HepG2 (cell line): ENCODE data around the gene ABCC12. TPM values are rescaled to one million over a fixed set of nuclear protein-coding genes. Genes with fewer than 3 reads are reported as not detected.

Experiments used
- GPN1 ChIP-seq: sonication (generic); formaldehyde crosslinking; IDR thresholded peaks from 2 replicates; pipeline ENCODE4 v1.5.1; 2020; ENCODE audit warnings: missing genetic modification reagents, borderline replicate concordance
- HNRNPLL ChIP-seq: fragments of 200-400 bp; formaldehyde crosslinking; IDR thresholded peaks from 2 replicates; pipeline ENCODE4 v1.6.1; 2017; ENCODE audit warnings: mild to moderate bottlenecking, low read depth, low read length; ENCODE audit not compliant: poor library complexity, severe bottlenecking
- KDM4B ChIP-seq: sonication (generic); formaldehyde crosslinking; IDR thresholded peaks from 2 replicates; pipeline ENCODE4 v1.4.0; 2020; ENCODE audit warnings: missing genetic modification reagents
- NCOA1 ChIP-seq: sonication (generic); formaldehyde crosslinking; IDR thresholded peaks from 2 replicates; pipeline ENCODE4 v1.9.0; 2021; ENCODE audit warnings: missing genetic modification reagents
- NR3C1 ChIP-seq: sonication (generic); formaldehyde crosslinking; IDR thresholded peaks from 2 replicates; pipeline ENCODE4 v1.4.0; 2020; ENCODE audit warnings: missing genetic modification reagents
- RBAK ChIP-seq: sonication (generic); formaldehyde crosslinking; IDR thresholded peaks from 2 replicates; pipeline ENCODE4 v1.5.1; 2020; ENCODE audit warnings: mild to moderate bottlenecking, missing genetic modification reagents
- SIX1 ChIP-seq: sonication (generic); formaldehyde crosslinking; IDR thresholded peaks from 2 replicates; pipeline ENCODE4 v1.4.0; 2020; ENCODE audit warnings: missing genetic modification reagents, borderline replicate concordance
- TBL1XR1 ChIP-seq: fragments of 150-350 bp; IDR thresholded peaks from 2 replicates; pipeline ENCODE4 v1.6.1; 2014; ENCODE audit warnings: borderline replicate concordance, low read length; ENCODE audit not compliant: partially characterized antibody
- ZC3H13 ChIP-seq: sonication (generic); formaldehyde crosslinking; IDR thresholded peaks from 2 replicates; pipeline ENCODE4 v1.8.1; 2023; ENCODE audit warnings: mild to moderate bottlenecking, missing genetic modification reagents, moderate library complexity
- ZKSCAN1 ChIP-seq: fragments of 150-350 bp; IDR thresholded peaks from 2 replicates; pipeline ENCODE4 v1.6.1; 2014; ENCODE audit warnings: low read length
- ZNF317 ChIP-seq: sonication (generic); formaldehyde crosslinking; IDR thresholded peaks from 2 replicates; pipeline ENCODE4 v1.5.0; 2020; ENCODE audit warnings: mild to moderate bottlenecking, missing genetic modification reagents
- ZNF572 ChIP-seq: sonication (generic); formaldehyde crosslinking; IDR thresholded peaks from 2 replicates; pipeline ENCODE4 v1.5.1; 2020; ENCODE audit warnings: mild to moderate bottlenecking, missing genetic modification reagents
- ZNF607 ChIP-seq: sonication (generic); formaldehyde crosslinking; IDR thresholded peaks from 2 replicates; pipeline ENCODE4 v1.5.1; 2020; ENCODE audit warnings: missing genetic modification reagents, mild to moderate bottlenecking, borderline replicate concordance
- polyA plus RNA-seq, 8 experiments: library from polyadenylated mRNA; depleted of rRNA in 3 of 8; stranded (reverse) in 7 of 8; unstranded in 1 of 8; fragments of >200 nt; fragmentation: Illumina TruSeq in 4 of 8; extraction: Trizol in 4 of 8; gene quantifications; 2 replicates each; pipeline versions ENCODE4 v1.2.1 to v1.2.3, GENCODE V29; 2011 to 2016; ENCODE audit warnings: low read depth in 4 of 8, missing spikeins in 1 of 8, mixed read lengths in 1 of 8; ENCODE audit not compliant: insufficient read depth in 1 of 8
- total RNA-seq, 5 experiments: library from RNA; depleted of rRNA; stranded (reverse); fragments of >200 nt; fragmentation: Illumina TruSeq; extraction: Trizol; gene quantifications; 2 replicates each; pipeline ENCODE4 v1.2.3, GENCODE V29; 2016; ENCODE audit warnings: low read depth in 1 of 5
- TF ChIP-seq, protein P1 (sequence below): sonication (generic); formaldehyde crosslinking; IDR thresholded peaks from 2 replicates; pipeline ENCODE4 v1.9.0; 2022; ENCODE audit warnings: low read depth, missing genetic modification reagents
- TF ChIP-seq, protein P2 (sequence below): sonication (generic); formaldehyde crosslinking; IDR thresholded peaks from 2 replicates; pipeline ENCODE4 v1.4.0; 2020; ENCODE audit warnings: mild to moderate bottlenecking, missing genetic modification reagents
- TF ChIP-seq, protein P3 (sequence below): IDR thresholded peaks from 2 replicates; pipeline ENCODE4 v1.4.0; 2020; ENCODE audit warnings: mild to moderate bottlenecking, missing genetic modification reagents
- TF ChIP-seq, protein P4 (sequence below): sonication (generic); formaldehyde crosslinking; IDR thresholded peaks from 2 replicates; pipeline ENCODE4 v1.4.0; 2020; ENCODE audit warnings: mild to moderate bottlenecking, missing genetic modification reagents
- TF ChIP-seq, protein P5 (sequence below): sonication (generic); formaldehyde crosslinking; IDR thresholded peaks from 2 replicates; pipeline ENCODE4 v1.5.0; 2020; ENCODE audit warnings: missing genetic modification reagents
- TF ChIP-seq, protein P6 (sequence below): sonication (generic); formaldehyde crosslinking; IDR thresholded peaks from 2 replicates; pipeline ENCODE4 v1.5.1; 2020; ENCODE audit warnings: mild to moderate bottlenecking, missing genetic modification reagents, moderate library complexity

The ABCC12 gene
- total and polyA plus RNA-seq, 2 of the 13 experiments (the other 11 are each of a cell fraction or from before 2014, with no cell fraction given) = not detected

DNA sequence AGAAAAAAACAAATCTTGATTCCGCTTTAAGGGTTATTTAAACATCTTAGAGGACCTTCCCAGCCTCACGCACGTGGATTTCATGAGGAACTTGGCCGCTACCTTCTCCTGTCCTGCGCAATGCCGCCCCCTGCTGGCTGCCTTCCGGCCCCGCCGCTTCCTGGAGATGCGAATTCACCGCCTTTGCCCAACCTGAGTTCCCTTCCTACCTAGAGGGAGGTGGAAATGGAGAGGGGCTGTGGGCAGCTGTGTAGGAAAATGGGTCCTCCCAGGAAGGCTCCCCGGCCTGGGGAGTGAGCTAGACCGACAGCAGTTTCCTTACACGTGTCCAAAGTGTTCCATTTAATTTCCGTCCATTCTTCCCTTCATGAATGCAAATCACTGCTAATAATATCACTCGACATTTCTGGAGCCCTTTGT is 1.0 kb upstream of the ABCC12 start (continued):
- TF ChIP-seq, protein P1, sequence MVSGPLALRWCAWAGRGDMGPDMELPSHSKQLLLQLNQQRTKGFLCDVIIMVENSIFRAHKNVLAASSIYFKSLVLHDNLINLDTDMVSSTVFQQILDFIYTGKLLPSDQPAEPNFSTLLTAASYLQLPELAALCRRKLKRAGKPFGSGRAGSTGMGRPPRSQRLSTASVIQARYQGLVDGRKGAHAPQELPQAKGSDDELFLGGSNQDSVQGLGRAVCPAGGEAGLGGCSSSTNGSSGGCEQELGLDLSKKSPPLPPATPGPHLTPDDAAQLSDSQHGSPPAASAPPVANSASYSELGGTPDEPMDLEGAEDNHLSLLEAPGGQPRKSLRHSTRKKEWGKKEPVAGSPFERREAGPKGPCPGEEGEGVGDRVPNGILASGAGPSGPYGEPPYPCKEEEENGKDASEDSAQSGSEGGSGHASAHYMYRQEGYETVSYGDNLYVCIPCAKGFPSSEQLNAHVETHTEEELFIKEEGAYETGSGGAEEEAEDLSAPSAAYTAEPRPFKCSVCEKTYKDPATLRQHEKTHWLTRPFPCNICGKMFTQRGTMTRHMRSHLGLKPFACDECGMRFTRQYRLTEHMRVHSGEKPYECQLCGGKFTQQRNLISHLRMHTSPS = no peak
- no peak for TF ChIP-seq ZNF572
- TF ChIP-seq TBL1XR1 = no peak
- TF ChIP-seq GPN1 (CRISPR knock-in tag) = no peak
- TF ChIP-seq RBAK = no peak
- no peak for TF ChIP-seq ZC3H13 (CRISPR knock-in tag)
- TF ChIP-seq, protein P2, sequence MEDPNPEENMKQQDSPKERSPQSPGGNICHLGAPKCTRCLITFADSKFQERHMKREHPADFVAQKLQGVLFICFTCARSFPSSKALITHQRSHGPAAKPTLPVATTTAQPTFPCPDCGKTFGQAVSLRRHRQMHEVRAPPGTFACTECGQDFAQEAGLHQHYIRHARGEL (CRISPR knock-in tag) = no peak
- peak; percentile 26 for TF ChIP-seq HNRNPLL
- no peak for TF ChIP-seq ZNF607 (CRISPR knock-in tag)
- TF ChIP-seq, protein P3, sequence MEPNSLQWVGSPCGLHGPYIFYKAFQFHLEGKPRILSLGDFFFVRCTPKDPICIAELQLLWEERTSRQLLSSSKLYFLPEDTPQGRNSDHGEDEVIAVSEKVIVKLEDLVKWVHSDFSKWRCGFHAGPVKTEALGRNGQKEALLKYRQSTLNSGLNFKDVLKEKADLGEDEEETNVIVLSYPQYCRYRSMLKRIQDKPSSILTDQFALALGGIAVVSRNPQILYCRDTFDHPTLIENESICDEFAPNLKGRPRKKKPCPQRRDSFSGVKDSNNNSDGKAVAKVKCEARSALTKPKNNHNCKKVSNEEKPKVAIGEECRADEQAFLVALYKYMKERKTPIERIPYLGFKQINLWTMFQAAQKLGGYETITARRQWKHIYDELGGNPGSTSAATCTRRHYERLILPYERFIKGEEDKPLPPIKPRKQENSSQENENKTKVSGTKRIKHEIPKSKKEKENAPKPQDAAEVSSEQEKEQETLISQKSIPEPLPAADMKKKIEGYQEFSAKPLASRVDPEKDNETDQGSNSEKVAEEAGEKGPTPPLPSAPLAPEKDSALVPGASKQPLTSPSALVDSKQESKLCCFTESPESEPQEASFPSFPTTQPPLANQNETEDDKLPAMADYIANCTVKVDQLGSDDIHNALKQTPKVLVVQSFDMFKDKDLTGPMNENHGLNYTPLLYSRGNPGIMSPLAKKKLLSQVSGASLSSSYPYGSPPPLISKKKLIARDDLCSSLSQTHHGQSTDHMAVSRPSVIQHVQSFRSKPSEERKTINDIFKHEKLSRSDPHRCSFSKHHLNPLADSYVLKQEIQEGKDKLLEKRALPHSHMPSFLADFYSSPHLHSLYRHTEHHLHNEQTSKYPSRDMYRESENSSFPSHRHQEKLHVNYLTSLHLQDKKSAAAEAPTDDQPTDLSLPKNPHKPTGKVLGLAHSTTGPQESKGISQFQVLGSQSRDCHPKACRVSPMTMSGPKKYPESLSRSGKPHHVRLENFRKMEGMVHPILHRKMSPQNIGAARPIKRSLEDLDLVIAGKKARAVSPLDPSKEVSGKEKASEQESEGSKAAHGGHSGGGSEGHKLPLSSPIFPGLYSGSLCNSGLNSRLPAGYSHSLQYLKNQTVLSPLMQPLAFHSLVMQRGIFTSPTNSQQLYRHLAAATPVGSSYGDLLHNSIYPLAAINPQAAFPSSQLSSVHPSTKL (CRISPR knock-in tag) = 0 out of 2 replicates have a peak, but pooled peaks have one; percentile 29
- TF ChIP-seq, protein P4, sequence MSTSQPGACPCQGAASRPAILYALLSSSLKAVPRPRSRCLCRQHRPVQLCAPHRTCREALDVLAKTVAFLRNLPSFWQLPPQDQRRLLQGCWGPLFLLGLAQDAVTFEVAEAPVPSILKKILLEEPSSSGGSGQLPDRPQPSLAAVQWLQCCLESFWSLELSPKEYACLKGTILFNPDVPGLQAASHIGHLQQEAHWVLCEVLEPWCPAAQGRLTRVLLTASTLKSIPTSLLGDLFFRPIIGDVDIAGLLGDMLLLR (CRISPR knock-in tag) = peak; percentile 58; the same call in 1 of the 2 replicates
- no peak for TF ChIP-seq KDM4B (CRISPR knock-in tag)
- no peak for TF ChIP-seq NCOA1 (CRISPR knock-in tag)
- TF ChIP-seq, protein P5, sequence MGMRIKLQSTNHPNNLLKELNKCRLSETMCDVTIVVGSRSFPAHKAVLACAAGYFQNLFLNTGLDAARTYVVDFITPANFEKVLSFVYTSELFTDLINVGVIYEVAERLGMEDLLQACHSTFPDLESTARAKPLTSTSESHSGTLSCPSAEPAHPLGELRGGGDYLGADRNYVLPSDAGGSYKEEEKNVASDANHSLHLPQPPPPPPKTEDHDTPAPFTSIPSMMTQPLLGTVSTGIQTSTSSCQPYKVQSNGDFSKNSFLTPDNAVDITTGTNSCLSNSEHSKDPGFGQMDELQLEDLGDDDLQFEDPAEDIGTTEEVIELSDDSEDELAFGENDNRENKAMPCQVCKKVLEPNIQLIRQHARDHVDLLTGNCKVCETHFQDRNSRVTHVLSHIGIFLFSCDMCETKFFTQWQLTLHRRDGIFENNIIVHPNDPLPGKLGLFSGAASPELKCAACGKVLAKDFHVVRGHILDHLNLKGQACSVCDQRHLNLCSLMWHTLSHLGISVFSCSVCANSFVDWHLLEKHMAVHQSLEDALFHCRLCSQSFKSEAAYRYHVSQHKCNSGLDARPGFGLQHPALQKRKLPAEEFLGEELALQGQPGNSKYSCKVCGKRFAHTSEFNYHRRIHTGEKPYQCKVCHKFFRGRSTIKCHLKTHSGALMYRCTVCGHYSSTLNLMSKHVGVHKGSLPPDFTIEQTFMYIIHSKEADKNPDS (CRISPR knock-in tag) = no peak
- TF ChIP-seq, protein P6, sequence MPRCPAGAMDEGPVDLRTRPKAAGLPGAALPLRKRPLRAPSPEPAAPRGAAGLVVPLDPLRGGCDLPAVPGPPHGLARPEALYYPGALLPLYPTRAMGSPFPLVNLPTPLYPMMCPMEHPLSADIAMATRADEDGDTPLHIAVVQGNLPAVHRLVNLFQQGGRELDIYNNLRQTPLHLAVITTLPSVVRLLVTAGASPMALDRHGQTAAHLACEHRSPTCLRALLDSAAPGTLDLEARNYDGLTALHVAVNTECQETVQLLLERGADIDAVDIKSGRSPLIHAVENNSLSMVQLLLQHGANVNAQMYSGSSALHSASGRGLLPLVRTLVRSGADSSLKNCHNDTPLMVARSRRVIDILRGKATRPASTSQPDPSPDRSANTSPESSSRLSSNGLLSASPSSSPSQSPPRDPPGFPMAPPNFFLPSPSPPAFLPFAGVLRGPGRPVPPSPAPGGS (CRISPR knock-in tag) = no peak
- no peak for TF ChIP-seq ZKSCAN1
- TF ChIP-seq ZNF317 (CRISPR knock-in tag) = 0 out of 2 replicates have a peak, but pooled peaks have one; percentile 41
- TF ChIP-seq NR3C1 = no peak
- no peak for TF ChIP-seq SIX1 (CRISPR knock-in tag)
